BLaER1 (cell line): Measurements from ENCODE around the gene DCAF8L2.
"Not testable (repeated sequence)": the region's sequence is repeated elsewhere in the genome, so short reads cannot be mapped to it uniquely, and the experiment has no call there.

Experiments used
- H3K27ac ChIP-seq: shearing (Covaris generic); formaldehyde crosslinking; 2 replicates; pipeline ENCODE4 v1.8.1; 2022
- H3K27me3 ChIP-seq: shearing (Covaris generic); formaldehyde crosslinking; 2 replicates; pipeline ENCODE4 v1.8.1; 2022
- H3K36me3 ChIP-seq: shearing (Covaris generic); formaldehyde crosslinking; 2 replicates; pipeline ENCODE4 v1.8.1; 2022
- H3K4me1 ChIP-seq: shearing (Covaris generic); formaldehyde crosslinking; 2 replicates; pipeline ENCODE4 v1.8.1; 2022
- H3K4me2 ChIP-seq: shearing (Covaris generic); formaldehyde crosslinking; 2 replicates; pipeline ENCODE4 v1.8.1; 2022
- H3K4me3 ChIP-seq: shearing (Covaris generic); formaldehyde crosslinking; 2 replicates; pipeline ENCODE4 v1.8.1; 2022
- H3K9ac ChIP-seq: shearing (Covaris generic); formaldehyde crosslinking; 2 replicates; pipeline ENCODE4 v1.8.1; 2022
- H3K9me3 ChIP-seq: shearing (Covaris generic); formaldehyde crosslinking; 2 replicates; pipeline ENCODE4 v1.8.1; 2022
- H4K20me1 ChIP-seq: shearing (Covaris generic); formaldehyde crosslinking; 2 replicates; pipeline ENCODE4 v1.8.1; 2022
- Cebpa-rat ChIP-seq: shearing (Covaris generic); IDR thresholded peaks from 2 replicates; pipeline ENCODE4 v1.8.1; 2022

The DCAF8L2 gene

GRCh38 chrX:27590044-27590443 lies at the start of gene DCAF8L2:
DCAF8L2 (plus strand) TSS chrX:27590344; CDS start chrX:27746896, 156,552 bp downstream.
- H3K9me3 ChIP-seq, result 0 out of 2 replicates have a peak, but pooled peaks cover 5% of the 10 kb centered on the region
- H3K27me3 ChIP-seq, result peaks cover 30% of the 10 kb centered on the region
- H3K4me1 ChIP-seq, result no peaks in the 10 kb centered on the region
- H4K20me1 ChIP-seq, result no peaks in the 10 kb centered on the region
- no peak within 1 kb of the TSS for H3K9ac ChIP-seq
- no peak for TF ChIP-seq Cebpa-rat
- no peak within 1 kb of the TSS for H3K27ac ChIP-seq
- H3K4me2 ChIP-seq, result no peak within 1 kb of the TSS
- H3K36me3 ChIP-seq, result no peaks in the 10 kb centered on the region
- H3K4me3 ChIP-seq, result no peak within 1 kb of the TSS

DNA sequence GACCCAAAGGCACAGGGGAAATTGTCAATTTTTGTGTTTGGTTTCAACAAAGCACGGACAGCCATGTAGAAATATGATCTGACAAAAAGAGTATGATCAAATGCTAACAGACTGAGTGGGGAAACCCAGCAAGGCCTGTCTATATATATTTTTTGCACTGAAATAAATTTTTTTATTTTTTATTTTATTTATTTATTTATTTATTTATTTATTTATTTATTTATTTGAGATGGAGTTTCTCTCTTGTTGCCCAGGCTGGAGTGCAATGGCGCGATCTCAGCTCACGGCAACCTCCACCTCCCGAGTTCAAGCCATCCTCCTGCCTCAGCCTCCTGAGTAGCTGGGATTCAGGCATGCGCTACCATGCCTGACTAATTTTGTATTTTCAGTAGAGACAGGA lies 49.0 kb upstream of the DCAF8L2 start:
- not testable (repeated sequence) for H3K36me3 ChIP-seq
- H3K27me3 ChIP-seq, result peaks cover 68% of the 10 kb centered on the region

DNA sequence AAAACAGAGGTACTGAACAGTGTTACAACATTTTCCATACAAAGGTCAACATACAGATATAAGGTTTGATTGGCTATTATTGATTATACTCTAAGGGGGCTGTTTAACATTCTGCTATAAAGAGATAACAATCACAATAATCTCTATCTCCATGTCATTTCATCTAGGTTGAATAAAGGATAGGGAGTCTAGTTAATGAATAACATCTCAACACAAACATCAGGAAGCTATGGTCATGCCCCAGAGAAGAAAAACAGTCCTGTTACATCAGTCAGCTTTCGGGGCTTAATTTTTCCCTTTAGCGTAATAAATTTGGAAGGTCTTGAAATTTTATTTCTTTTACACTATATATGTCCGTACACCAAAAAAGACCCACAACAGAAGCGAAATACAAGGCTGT lies 41.5 kb upstream of the DCAF8L2 start:
- no peak overlapping the region for H3K9ac ChIP-seq
- no peak for TF ChIP-seq Cebpa-rat
- no peak overlapping the region for H3K4me3 ChIP-seq
- H3K4me2 ChIP-seq, result no peak overlapping the region
- no peaks in the 10 kb centered on the region for H3K36me3 ChIP-seq
- no peaks in the 10 kb centered on the region for H4K20me1 ChIP-seq
- H3K27ac ChIP-seq, result no peak overlapping the region
- H3K4me1 ChIP-seq, result no peaks in the 10 kb centered on the region
- H3K9me3 ChIP-seq, result no peaks in the 10 kb centered on the region
- H3K27me3 ChIP-seq, result peaks cover 58% of the 10 kb centered on the region

More for the DNA sequence above, 49.0 kb upstream of the DCAF8L2 start:
- not testable (repeated sequence) for H3K9me3 ChIP-seq, H4K20me1 ChIP-seq, H3K4me2 ChIP-seq, H3K4me1 ChIP-seq, H3K9ac ChIP-seq, H3K27ac ChIP-seq, H3K4me3 ChIP-seq

DNA sequence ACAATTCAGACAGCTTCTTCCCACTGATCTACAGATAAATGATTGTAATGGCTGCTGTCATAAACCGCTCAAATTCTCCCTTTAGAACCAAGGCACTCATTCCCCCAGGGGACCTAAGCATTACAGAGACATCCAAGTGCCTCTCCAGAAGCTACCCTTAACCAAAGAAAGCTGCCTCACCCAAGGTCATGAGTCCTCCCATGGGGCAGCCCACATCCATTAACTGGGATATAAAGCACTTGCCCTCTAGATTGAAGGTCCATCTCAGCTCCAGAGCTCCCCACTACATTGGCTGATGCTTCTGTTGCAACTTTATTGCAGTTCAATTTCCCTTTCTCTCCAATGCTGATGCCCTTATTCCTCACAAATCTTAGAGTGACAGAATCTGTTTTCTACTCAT lies 40.5 kb upstream of the DCAF8L2 start:
- no peaks in the 10 kb centered on the region for H4K20me1 ChIP-seq
- no peaks in the 10 kb centered on the region for H3K4me1 ChIP-seq
- no peak overlapping the region for H3K27ac ChIP-seq
- no peaks in the 10 kb centered on the region for H3K36me3 ChIP-seq
- no peaks in the 10 kb centered on the region for H3K9me3 ChIP-seq
- H3K4me2 ChIP-seq, result no peak overlapping the region
- peaks cover 58% of the 10 kb centered on the region for H3K27me3 ChIP-seq
- H3K4me3 ChIP-seq, result no peak overlapping the region
- TF ChIP-seq Cebpa-rat, result no peak
- no peak overlapping the region for H3K9ac ChIP-seq

GRCh38 chrX:27555514-27555913 lies 34.6 kb upstream of the DCAF8L2 start:
- H3K4me1 ChIP-seq, result no peaks in the 10 kb centered on the region
- no peaks in the 10 kb centered on the region for H3K9me3 ChIP-seq
- no peak overlapping the region for H3K9ac ChIP-seq
- no peak for TF ChIP-seq Cebpa-rat
- H3K4me2 ChIP-seq, result no peak overlapping the region
- no peak overlapping the region for H3K4me3 ChIP-seq
- H3K27me3 ChIP-seq, result peaks cover 35% of the 10 kb centered on the region
- H3K36me3 ChIP-seq, result no peaks in the 10 kb centered on the region
- no peak overlapping the region for H3K27ac ChIP-seq
- H4K20me1 ChIP-seq, result no peaks in the 10 kb centered on the region

DNA sequence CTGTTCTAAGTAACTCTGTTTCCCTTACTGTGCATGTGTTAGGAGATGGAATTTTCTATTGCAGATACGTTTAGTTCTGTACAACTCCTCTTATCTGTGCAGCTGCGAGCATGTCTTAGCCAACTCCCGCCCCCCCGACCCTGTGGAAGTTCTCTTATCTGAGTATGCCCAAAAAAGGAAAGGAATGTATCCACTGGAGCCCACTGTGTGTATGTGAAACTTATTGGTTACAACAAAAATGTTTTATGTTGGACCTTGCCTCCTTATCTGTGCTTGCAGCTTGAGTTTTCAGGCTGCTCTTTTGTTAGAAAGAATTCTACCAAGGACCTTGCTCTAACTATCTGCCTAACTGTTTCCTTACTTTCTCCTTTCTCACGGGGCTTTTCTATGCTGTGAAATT lies 24.2 kb upstream of the DCAF8L2 start:
- no peak overlapping the region for H3K4me3 ChIP-seq
- peaks cover 34% of the 10 kb centered on the region for H3K27me3 ChIP-seq
- H3K4me2 ChIP-seq, result no peak overlapping the region
- H3K36me3 ChIP-seq, result no peaks in the 10 kb centered on the region
- no peak for TF ChIP-seq Cebpa-rat
- H4K20me1 ChIP-seq, result no peaks in the 10 kb centered on the region; the same call in 1 of the 2 replicates
- no peak overlapping the region for H3K9ac ChIP-seq
- no peaks in the 10 kb centered on the region for H3K9me3 ChIP-seq
- H3K4me1 ChIP-seq, result no peaks in the 10 kb centered on the region
- no peak overlapping the region for H3K27ac ChIP-seq

DNA sequence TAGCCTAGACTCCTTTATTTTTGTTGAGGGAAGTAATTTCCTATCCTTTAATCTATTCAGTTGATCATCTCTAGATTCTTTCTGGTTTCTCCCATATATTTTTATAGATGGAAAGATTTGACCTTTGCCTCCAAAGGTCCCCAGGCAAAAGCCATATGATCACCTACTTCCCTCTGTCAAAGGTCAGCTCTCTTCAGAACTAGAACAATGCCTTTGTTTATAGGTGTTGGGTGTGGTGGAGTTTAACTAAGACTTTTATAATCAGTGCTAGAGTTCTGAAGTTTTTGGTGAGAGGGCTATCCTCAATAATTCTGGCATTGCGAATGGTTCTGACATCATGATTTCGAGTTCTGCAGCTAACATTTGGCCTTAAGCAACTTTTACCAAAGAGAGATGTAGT lies 19.0 kb upstream of the DCAF8L2 start:
- H3K4me2 ChIP-seq, result no peak overlapping the region
- no peaks in the 10 kb centered on the region for H3K9me3 ChIP-seq
- no peak overlapping the region for H3K27ac ChIP-seq
- peaks cover 40% of the 10 kb centered on the region for H3K27me3 ChIP-seq
- no peak overlapping the region for H3K4me3 ChIP-seq
- H3K36me3 ChIP-seq, result no peaks in the 10 kb centered on the region
- H3K9ac ChIP-seq, result no peak overlapping the region
- no peaks in the 10 kb centered on the region for H3K4me1 ChIP-seq
- H4K20me1 ChIP-seq, result no peaks in the 10 kb centered on the region; the same call in 1 of the 2 replicates
- no peak for TF ChIP-seq Cebpa-rat

- Histone ChIP-seq H3K4me3 (no peak overlapping the region), H3K4me1 (no peaks in the 10 kb centered on the region), H3K4me2 (no peak overlapping the region), H3K27me3 (peaks cover 57% of the 10 kb centered on the region), H3K9ac (no peak overlapping the region), H3K27ac (no peak overlapping the region), H3K36me3 (no peaks in the 10 kb centered on the region), H3K9me3 (no peaks in the 10 kb centered on the region), H4K20me1 (no peaks in the 10 kb centered on the region; the same call in 1 of the 2 replicates)
- TF ChIP-seq Cebpa-rat, result no peak
These were observed 14.6 kb upstream of the DCAF8L2 start for GRCh38 chrX:27575565-27575964.

- no peak for TF ChIP-seq Cebpa-rat
- Histone ChIP-seq H3K9me3 (no peaks in the 10 kb centered on the region), H3K4me2 (no peak overlapping the region), H3K27me3 (peaks cover 34% of the 10 kb centered on the region), H4K20me1 (no peaks in the 10 kb centered on the region), H3K9ac (no peak overlapping the region), H3K27ac (no peak overlapping the region), H3K36me3 (no peaks in the 10 kb centered on the region), H3K4me1 (no peaks in the 10 kb centered on the region), H3K4me3 (no peak overlapping the region)
These were observed 6.2 kb upstream of the DCAF8L2 start for GRCh38 chrX:27583976-27584375.

DNA sequence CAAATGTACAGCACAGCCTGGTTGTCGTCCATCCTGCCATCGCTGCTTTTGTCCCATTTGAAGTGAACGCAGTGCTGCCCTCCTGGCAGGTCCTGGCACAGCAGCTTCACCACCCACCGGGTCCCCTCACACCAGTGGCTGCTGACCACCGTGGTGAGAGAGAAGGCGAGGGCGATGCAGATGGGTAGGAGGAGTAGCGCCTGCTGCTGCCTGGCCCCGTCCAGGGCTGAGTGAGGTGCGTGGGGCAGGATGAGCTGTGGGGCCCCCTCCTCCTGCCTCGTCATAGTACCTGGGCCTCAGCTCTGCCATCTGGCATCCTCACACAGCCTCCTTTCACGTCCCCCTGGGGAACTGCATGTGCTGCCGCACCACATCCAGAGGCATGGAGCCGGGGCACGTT lies 1.8 kb downstream of the DCAF8L2 start:
- no peak for TF ChIP-seq Cebpa-rat
- Histone ChIP-seq H4K20me1 (no peaks in the 10 kb centered on the region), H3K27me3 (peaks cover 44% of the 10 kb centered on the region), H3K9ac (no peak overlapping the region), H3K9me3 (0 out of 2 replicates have a peak, but pooled peaks cover 5% of the 10 kb centered on the region), H3K4me1 (no peaks in the 10 kb centered on the region), H3K36me3 (no peaks in the 10 kb centered on the region), H3K27ac (no peak overlapping the region), H3K4me3 (no peak overlapping the region), H3K4me2 (no peak overlapping the region)

DNA sequence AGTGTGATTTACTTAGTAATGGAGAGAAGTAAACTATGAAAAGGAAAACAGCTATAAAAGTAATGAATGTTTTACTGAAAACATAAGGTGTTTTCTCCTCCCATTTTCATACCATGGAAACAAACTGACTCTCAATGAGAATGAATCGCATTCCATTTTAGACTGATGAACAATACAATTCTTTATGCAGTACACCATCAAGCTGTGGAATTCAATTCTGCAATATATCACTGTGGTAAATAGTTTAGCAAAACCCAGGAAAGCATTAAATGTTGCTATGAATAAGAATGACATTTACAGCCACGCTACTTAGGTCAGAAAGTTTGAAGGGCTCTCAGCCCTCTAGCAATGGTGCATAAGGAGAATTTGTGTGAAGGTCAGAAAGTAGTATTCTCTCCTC lies 7.4 kb downstream of the DCAF8L2 start:
- Histone ChIP-seq H3K27me3 (peaks cover 68% of the 10 kb centered on the region), H3K4me3 (no peak overlapping the region), H3K9me3 (0 out of 2 replicates have a peak, but pooled peaks cover 5% of the 10 kb centered on the region), H3K4me1 (no peaks in the 10 kb centered on the region), H4K20me1 (no peaks in the 10 kb centered on the region), H3K27ac (no peak overlapping the region), H3K36me3 (no peaks in the 10 kb centered on the region), H3K9ac (no peak overlapping the region), H3K4me2 (no peak overlapping the region)
- TF ChIP-seq Cebpa-rat, result no peak
